ENCODE data around the gene SIRT7. TPM values are rescaled to one million over a fixed set of nuclear protein-coding genes. Genes with fewer than 3 reads are reported as not detected.

The SIRT7 gene
- total and polyA plus RNA-seq, 4 donors: 8.5 to 43.1 (median 20.1) TPM

DNA sequence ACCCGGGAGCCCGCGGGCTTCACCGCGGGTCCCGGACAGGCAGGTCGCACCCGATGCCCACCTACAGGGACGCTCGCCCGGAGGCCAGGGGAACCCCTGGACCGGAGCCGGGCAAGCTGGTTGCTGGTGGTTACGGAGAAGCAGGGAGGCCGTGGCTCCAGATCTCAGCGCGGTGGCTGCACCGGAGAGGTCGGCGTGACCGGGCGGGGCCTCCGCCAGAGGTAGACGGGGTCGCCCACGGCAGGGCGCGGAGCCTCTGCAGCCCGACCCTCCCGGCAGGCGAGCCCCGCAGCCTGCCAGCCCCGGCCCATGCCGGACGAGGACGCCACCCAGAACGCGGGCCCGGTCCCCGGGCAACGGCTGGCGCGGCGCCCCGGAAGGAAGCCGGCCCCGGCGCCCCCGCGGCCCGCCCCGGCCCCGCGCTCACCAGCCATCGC, 7.1 kb downstream of the SIRT7 start:
- Histone ChIP-seq H3K27ac (ENCODE audit: low read depth in 1 of 2, low read length in 2 of 2) (no peak overlapping the region), H3K36me3 (ENCODE audit: control insufficient read depth in 1 of 2, insufficient read depth in 2 of 2, low read length in 1 of 2) (no peaks in the 10 kb centered on the region), H3K4me3 (ENCODE audit: low read length in 2 of 2) (peak overlapping the region; percentile 56 to 72), H3K27me3 (ENCODE audit: control insufficient read depth in 1 of 2, insufficient read depth in 2 of 2, low read length in 1 of 2) (no peaks in the 10 kb centered on the region), H3K9me3 (ENCODE audit: control insufficient read depth, low read length) (no peaks in the 10 kb centered on the region), H3K4me1 (ENCODE audit: control insufficient read depth in 1 of 2, insufficient read depth in 2 of 2, low read length in 2 of 2) (no peaks in the 10 kb centered on the region)
- 1% methylated on average over 46 to 55 of the region's 55 CpGs for WGBS, 2 donors
- intact Hi-C loops (cut with DNase I): no loop called here
- no peak for DNase-seq
- no peak for ATAC-seq (ENCODE audit: low FRiP score)

DNA sequence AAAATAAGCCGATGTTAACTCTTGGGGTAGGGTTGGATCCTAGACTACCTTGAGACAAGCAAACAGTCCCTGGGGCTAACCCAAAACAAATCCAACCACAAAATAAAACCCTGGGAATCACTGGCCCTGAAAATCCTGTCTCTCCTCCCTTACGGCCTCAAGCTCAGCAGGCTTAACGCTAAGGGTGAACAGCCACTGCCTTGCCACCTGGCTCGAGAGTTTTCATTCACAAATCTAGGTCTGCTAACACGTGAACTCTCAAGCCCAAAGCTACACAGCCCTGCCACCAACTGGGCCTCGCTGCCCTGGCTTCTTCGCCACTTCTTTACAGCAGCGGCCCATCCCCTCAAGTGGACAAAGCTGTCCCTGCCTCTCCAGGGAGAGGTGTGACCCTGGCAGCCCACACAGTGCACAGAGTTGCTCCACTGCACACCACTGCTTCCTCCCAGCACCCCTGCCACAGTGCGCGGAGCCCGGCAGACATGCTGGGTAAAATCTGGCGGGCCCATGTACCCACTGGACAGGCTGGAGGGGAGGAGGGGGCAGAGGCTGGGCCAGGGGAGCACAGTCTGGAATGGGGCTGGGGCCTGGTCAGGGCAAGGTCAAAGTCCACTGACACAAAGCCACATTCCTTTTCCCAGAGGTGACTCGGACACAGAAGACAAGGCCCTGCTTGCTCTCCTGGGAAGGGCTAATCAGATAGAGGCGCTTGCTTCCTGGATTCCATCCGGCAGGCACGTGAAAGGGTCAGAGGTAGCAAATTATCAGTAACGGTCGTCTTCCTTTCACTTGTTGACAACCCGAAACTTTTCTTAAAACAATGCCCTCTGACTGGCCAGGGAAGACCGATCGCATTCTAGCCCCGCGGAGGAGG, 7.8 kb downstream of the SIRT7 start:
- Histone ChIP-seq H3K4me1 (ENCODE audit: control insufficient read depth in 1 of 2, insufficient read depth in 2 of 2, low read length in 2 of 2) (no peaks in the 10 kb centered on the region), H3K36me3 (ENCODE audit: control insufficient read depth in 1 of 2, insufficient read depth in 2 of 2, low read length in 1 of 2) (no peaks in the 10 kb centered on the region), H3K9me3 (ENCODE audit: control insufficient read depth, low read length) (no peaks in the 10 kb centered on the region), H3K27ac (ENCODE audit: low read depth in 1 of 2, low read length in 2 of 2) (no peak overlapping the region), H3K27me3 (ENCODE audit: control insufficient read depth in 1 of 2, insufficient read depth in 2 of 2, low read length in 1 of 2) (no peaks in the 10 kb centered on the region), H3K4me3 (ENCODE audit: low read length in 2 of 2) (peak overlapping the region; percentile 56 to 72)
- ATAC-seq (ENCODE audit: low FRiP score) (no peak), DNase-seq (no peak)
- WGBS, 2 donors: 46 to 47% methylated on average over 23 of the region's 23 CpGs
- intact Hi-C loops (cut with DNase I): no loop called here

DNA sequence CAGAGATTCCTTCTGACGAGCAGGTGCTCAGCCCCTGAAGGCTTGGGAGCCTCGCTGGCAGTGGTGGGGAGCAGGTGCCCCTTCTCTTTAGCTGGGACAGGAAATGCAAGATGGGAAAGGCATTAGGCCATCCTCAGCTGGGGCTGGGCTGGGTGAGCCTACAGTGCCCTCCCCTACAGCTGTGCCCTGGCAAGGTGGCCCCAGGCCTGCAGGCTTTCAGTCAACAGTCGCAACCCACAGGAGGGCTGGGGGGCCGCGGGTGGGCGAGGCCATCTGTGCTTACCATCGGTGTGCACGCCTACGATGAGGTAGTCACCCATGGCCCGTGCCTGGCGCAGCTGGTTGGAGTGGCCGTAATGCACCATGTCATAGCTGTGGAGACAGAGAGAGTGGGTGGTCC, 8.7 kb downstream of the SIRT7 start:
- Histone ChIP-seq H3K27ac (ENCODE audit: low read depth in 1 of 2, low read length in 2 of 2) (no peak overlapping the region), H3K4me1 (ENCODE audit: control insufficient read depth in 1 of 2, insufficient read depth in 2 of 2, low read length in 2 of 2) (no peaks in the 10 kb centered on the region), H3K4me3 (ENCODE audit: low read length in 2 of 2) (no peak overlapping the region), H3K9me3 (ENCODE audit: control insufficient read depth, low read length) (no peaks in the 10 kb centered on the region), H3K27me3 (ENCODE audit: control insufficient read depth in 1 of 2, insufficient read depth in 2 of 2, low read length in 1 of 2) (no peaks in the 10 kb centered on the region), H3K36me3 (ENCODE audit: control insufficient read depth in 1 of 2, insufficient read depth in 2 of 2, low read length in 1 of 2) (no peaks in the 10 kb centered on the region)
- intact Hi-C loops (cut with DNase I): no loop called here
- ATAC-seq (ENCODE audit: low FRiP score) (no peak), DNase-seq (no peak)
- WGBS, 2 donors: 95 to 98% methylated on average over 12 of the region's 12 CpGs

DNA sequence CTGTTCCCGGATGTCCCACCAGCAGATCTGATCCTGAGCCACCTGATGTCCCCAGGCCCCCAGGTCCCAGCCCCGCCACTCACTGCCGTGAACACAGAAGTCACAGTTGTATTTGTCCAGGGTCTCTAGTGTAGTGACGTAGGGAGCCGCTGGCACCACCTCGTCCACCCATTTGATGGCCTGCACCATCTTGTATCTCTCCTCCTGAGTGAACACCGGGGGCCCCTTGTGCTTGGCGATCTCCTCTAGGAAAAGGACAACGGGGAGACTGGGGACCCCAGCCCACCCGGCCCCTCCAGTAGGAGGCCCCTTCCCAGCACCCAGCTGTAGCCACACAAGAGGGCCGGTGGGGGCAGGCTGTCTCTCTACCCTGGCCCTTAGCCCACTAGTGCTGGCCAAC, 9.2 kb downstream of the SIRT7 start:
- H3K4me1 ChIP-seq (ENCODE audit: control insufficient read depth in 1 of 2, insufficient read depth in 2 of 2, low read length in 2 of 2): no peaks in the 10 kb centered on the region
- no peaks in the 10 kb centered on the region for H3K36me3 ChIP-seq (ENCODE audit: control insufficient read depth in 1 of 2, insufficient read depth in 2 of 2, low read length in 1 of 2)
- no peaks in the 10 kb centered on the region for H3K27me3 ChIP-seq (ENCODE audit: control insufficient read depth in 1 of 2, insufficient read depth in 2 of 2, low read length in 1 of 2)
- no peak overlapping the region for H3K27ac ChIP-seq (ENCODE audit: low read depth in 1 of 2, low read length in 2 of 2)
- no peaks in the 10 kb centered on the region for H3K9me3 ChIP-seq (ENCODE audit: control insufficient read depth, low read length)
- H3K4me3 ChIP-seq (ENCODE audit: low read length in 2 of 2): no peak overlapping the region
- WGBS, 2 donors: 95 to 96% methylated on average over 10 to 11 of the region's 11 CpGs
- no peak for DNase-seq
- intact Hi-C loops (cut with DNase I): no loop called here
- ATAC-seq (ENCODE audit: low FRiP score): no peak

DNA sequence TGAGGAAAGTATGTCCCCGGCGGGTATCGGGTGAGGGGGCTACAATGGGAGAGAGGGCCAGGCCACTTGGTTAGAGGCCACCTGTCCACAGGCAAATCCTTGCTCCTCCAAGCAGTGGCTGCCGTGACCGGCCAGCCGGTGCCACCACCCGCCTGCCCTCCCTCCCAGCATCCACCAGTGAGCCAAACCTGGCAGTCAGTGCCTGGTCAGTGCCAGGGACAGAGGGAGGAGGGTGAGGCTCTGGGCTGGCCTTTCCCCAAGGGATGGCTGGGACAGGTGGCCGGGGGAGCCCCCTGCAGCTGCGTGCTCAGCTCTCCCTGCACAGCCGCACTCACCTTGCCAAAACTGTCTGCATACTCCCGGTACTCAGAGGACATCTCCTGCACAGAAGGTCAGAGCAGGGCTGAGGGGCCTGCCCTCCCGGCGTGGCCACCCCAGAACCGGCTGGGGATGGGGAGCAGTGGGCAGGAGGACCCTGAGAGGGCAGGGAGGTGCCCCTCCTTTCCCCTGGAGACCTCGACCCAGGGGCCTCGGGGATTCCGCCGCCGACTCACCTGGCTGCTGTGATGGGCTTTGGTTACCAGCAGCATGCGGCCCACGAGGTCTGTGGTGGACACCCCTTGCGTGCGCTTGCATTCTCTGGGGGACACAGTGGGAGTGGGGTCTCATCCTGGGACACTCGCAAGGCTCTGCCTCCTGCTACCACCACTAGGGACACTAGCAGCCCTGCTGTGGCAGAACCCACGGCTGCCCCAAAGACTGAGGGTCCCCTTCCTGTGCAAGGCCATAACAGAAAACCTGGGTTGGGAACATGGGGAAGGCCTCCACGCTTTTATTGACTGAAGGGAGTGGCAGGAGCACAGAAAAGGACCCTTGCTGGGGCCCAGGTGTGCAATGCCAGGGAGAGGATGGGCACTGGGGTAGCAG, 10.5 kb downstream of the SIRT7 start:
- H3K4me3 ChIP-seq (ENCODE audit: low read length in 2 of 2): no peak overlapping the region
- 91 to 92% methylated on average over 26 of the region's 26 CpGs for WGBS, 2 donors
- H3K9me3 ChIP-seq (ENCODE audit: control insufficient read depth, low read length): no peaks in the 10 kb centered on the region
- H3K36me3 ChIP-seq (ENCODE audit: control insufficient read depth in 1 of 2, insufficient read depth in 2 of 2, low read length in 1 of 2): no peaks in the 10 kb centered on the region
- no peaks in the 10 kb centered on the region for H3K27me3 ChIP-seq (ENCODE audit: control insufficient read depth in 1 of 2, insufficient read depth in 2 of 2, low read length in 1 of 2)
- intact Hi-C loops (cut with DNase I): no loop called here
- H3K4me1 ChIP-seq (ENCODE audit: control insufficient read depth in 1 of 2, insufficient read depth in 2 of 2, low read length in 2 of 2): no peaks in the 10 kb centered on the region
- no peak for DNase-seq
- no peak overlapping the region for H3K27ac ChIP-seq (ENCODE audit: low read depth in 1 of 2, low read length in 2 of 2)
- no peak for ATAC-seq (ENCODE audit: low FRiP score)

DNA sequence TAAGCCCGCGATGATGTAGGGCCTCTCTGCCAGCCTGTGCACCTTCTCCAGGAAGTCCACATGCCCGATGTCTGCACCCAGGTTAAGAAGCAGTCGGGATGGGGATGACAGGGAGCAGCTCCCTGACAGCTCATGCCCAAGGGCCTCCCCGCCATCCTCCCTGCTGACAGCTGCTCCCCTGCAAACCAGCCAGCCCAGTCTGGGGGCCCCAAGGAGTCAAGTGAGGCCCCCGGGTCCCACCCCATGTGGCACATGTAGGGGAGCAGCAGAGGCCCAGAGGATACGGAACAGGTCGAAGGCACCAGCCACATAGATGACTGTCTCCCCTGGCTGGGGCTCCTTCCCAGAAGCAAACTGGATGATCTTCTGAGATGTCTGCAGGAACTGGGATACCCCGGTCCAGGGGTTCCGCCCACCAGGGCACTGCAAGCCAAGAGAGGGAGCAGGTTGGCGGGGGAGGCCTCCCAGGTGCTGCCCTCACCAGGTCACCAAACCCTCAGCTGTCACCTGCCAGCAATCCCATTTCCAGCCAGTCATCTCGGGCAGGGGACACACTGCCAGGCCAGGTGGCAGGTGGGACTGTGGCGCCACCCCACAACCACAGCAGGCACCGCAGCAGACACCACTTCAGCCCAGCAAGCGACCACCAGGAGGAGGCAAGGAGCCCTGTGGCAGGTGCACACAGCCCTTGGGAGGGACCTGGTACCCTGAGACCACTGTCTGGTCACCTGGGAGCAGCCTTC, 11.3 kb downstream of the SIRT7 start:
- WGBS, 2 donors: 93% methylated on average over 15 of the region's 15 CpGs
- Histone ChIP-seq H3K4me1 (ENCODE audit: control insufficient read depth in 1 of 2, insufficient read depth in 2 of 2, low read length in 2 of 2) (no peaks in the 10 kb centered on the region), H3K9me3 (ENCODE audit: control insufficient read depth, low read length) (no peaks in the 10 kb centered on the region), H3K4me3 (ENCODE audit: low read length in 2 of 2) (no peak overlapping the region), H3K27ac (ENCODE audit: low read depth in 1 of 2, low read length in 2 of 2) (no peak overlapping the region), H3K27me3 (ENCODE audit: control insufficient read depth in 1 of 2, insufficient read depth in 2 of 2, low read length in 1 of 2) (no peaks in the 10 kb centered on the region), H3K36me3 (ENCODE audit: control insufficient read depth in 1 of 2, insufficient read depth in 2 of 2, low read length in 1 of 2) (no peaks in the 10 kb centered on the region)
- ATAC-seq (ENCODE audit: low FRiP score): no peak
- intact Hi-C loops (cut with DNase I): no loop called here
- DNase-seq: no peak

DNA sequence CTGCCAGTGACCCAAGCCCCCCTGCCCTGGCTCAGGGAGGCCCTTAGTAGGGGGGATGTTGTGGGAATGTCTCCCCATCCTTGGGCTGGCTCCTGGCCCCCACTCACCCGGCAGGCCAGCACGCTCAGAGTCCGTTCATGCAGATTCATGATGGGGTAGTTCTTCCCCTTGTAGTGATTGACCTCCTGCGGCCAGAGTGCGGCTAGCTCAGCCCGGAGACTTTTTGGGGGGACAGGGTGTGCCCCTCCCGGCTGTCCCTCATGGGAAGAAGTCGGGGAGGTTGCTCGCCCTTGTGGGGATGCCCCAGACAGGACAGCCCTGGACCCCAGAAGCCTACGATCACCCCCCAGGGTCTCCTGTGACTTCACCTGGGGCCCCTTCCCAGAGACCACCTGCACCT, 12.0 kb downstream of the SIRT7 start:
- WGBS, 2 donors: 94 to 95% methylated on average over 10 of the region's 10 CpGs
- Histone ChIP-seq H3K36me3 (ENCODE audit: control insufficient read depth in 1 of 2, insufficient read depth in 2 of 2, low read length in 1 of 2) (no peaks in the 10 kb centered on the region), H3K9me3 (ENCODE audit: control insufficient read depth, low read length) (no peaks in the 10 kb centered on the region), H3K4me1 (ENCODE audit: control insufficient read depth in 1 of 2, insufficient read depth in 2 of 2, low read length in 2 of 2) (no peaks in the 10 kb centered on the region), H3K4me3 (ENCODE audit: low read length in 2 of 2) (no peak overlapping the region), H3K27me3 (ENCODE audit: control insufficient read depth in 1 of 2, insufficient read depth in 2 of 2, low read length in 1 of 2) (no peaks in the 10 kb centered on the region), H3K27ac (ENCODE audit: low read depth in 1 of 2, low read length in 2 of 2) (no peak overlapping the region)
- ATAC-seq (ENCODE audit: low FRiP score) (no peak), DNase-seq (no peak)
- intact Hi-C loops (cut with DNase I): no loop called here

DNA sequence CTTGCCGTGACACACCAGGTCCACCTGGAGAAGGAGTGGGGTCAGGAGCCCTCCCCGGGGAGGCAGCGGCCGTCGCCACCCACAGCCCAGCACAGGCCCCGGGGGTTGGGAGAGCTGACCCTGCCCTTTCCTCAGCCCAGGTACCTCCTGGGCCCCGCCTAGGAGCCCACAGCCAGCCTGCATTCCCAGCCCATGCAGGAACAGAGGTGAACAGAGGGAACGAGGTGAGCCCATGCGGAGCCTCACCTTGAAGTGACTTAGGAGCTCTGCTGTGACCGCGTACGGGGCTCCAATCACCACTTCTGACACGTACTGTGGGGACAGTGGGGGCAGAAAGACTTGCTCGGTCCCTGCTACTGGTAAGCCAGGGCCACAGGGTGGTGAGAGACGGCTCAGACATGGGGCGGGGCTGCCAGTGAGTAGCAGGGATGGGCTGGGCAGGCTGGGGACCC, 12.5 kb downstream of the SIRT7 start:
- no peaks in the 10 kb centered on the region for H3K36me3 ChIP-seq (ENCODE audit: control insufficient read depth in 1 of 2, insufficient read depth in 2 of 2, low read length in 1 of 2)
- ATAC-seq (ENCODE audit: low FRiP score): no peak
- intact Hi-C loops (cut with DNase I): no loop called here

More for the DNA sequence above, 12.5 kb downstream of the SIRT7 start:
- no peak for DNase-seq
- H3K27me3 ChIP-seq (ENCODE audit: control insufficient read depth in 1 of 2, insufficient read depth in 2 of 2, low read length in 1 of 2): no peaks in the 10 kb centered on the region
- no peaks in the 10 kb centered on the region for H3K9me3 ChIP-seq (ENCODE audit: control insufficient read depth, low read length)
- H3K27ac ChIP-seq (ENCODE audit: low read depth in 1 of 2, low read length in 2 of 2): no peak overlapping the region
- 94 to 97% methylated on average over 16 of the region's 16 CpGs for WGBS, 2 donors
- H3K4me3 ChIP-seq (ENCODE audit: low read length in 2 of 2): no peak overlapping the region
- no peaks in the 10 kb centered on the region for H3K4me1 ChIP-seq (ENCODE audit: control insufficient read depth in 1 of 2, insufficient read depth in 2 of 2, low read length in 2 of 2)

All from aorta (tissue), 5 donors.